ENCODE measurements around the gene CCNDBP1. TPM values are rescaled to one million over a fixed set of nuclear protein-coding genes. Genes with fewer than 3 reads are reported as not detected.

Gene CCNDBP1
- total and polyA plus RNA-seq, 2 of the 8 experiments (the other 6 are each of a cell fraction or from before 2014, with no cell fraction given): 23.4 to 29.0 TPM

DNA sequence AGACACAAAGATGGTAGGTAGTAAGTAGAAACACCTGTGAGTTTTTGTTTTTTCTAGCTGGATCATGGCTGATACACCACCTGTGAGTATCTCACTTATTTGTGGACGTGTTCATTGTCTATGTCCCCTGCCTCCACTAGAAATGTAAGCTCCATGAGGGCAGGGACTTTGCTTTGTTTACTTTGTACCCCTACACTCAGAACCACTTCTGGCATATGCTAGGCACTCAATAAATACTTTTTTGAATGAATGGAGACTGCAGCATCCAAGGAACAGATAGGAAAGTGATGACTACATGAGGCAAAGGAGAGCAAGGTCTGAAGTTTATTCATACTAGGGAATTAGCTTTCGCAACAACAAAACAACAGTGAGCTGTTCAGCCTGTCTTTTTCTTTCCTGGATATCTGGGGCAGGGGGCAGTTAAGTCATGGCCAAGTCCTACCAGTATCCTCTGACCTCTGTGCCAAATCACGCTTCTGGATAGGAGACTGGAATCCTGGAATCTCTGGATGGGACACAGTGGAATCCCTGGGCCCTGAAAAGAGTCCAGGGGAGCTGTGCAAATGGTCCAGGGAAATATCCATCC is 47.2 kb downstream of the CCNDBP1 start:
- H3K18ac ChIP-seq (ENCODE audit: extremely low read depth, low read length): no peak overlapping the region
- ChIA-PET CTCF (ENCODE audit: partially characterized antibody) (interaction anchor here (0.6 to 9.7 kb wide), 11 partner anchors 10 to 661 kb away, joined by 3 to 178 read pairs (median 5); partner anchors contain the start of gene EPB42), POLR2A (ENCODE audit: partially characterized antibody) (no interaction called here)
- no peak overlapping the region for H3K4me3 ChIP-seq (ENCODE audit: extremely low read depth in 1 of 4, insufficient read depth in 2 of 4, low read depth in 3 of 4, low read length in 4 of 4)
- no peak overlapping the region for H4K91ac ChIP-seq (replicated peaks; ENCODE audit: insufficient read length, low read length)
- H3K9me3 ChIP-seq (ENCODE audit: insufficient read depth in 2 of 2, low read depth in 1 of 2, low read length in 1 of 2): no peaks in the 10 kb centered on the region
- H2AK5ac ChIP-seq (ENCODE audit: low read depth, low read length): no peak overlapping the region
- no peak for FAIRE-seq
- no peaks in the 10 kb centered on the region for H3K79me1 ChIP-seq (ENCODE audit: low read depth, low read length)
- H2AFZ ChIP-seq (ENCODE audit: low read length): no peak overlapping the region
- no peaks in the 10 kb centered on the region for H3K23me2 ChIP-seq (ENCODE audit: low read depth, low read length)
- no peaks in the 10 kb centered on the region for H3K4me1 ChIP-seq (replicated peaks in 1 of 4; ENCODE audit: control insufficient read depth in 3 of 4, insufficient read depth in 4 of 4, low read length in 3 of 4)
- no peak overlapping the region for H2BK5ac ChIP-seq (ENCODE audit: low read depth, low read length)
- no peaks in the 10 kb centered on the region for H3K36me3 ChIP-seq (ENCODE audit: control insufficient read depth in 2 of 4, insufficient read depth in 4 of 4, low read length in 3 of 4)
- no peak overlapping the region for H3K56ac ChIP-seq (replicated peaks; ENCODE audit: insufficient read length, low read depth, low read length)
- H2BK12ac ChIP-seq (ENCODE audit: low read depth, low read length): no peak overlapping the region
- no peak overlapping the region for H4K8ac ChIP-seq (ENCODE audit: extremely low read depth, insufficient read depth, low read length)
- no peak overlapping the region for H3K9ac ChIP-seq (replicated peaks in 1 of 4; ENCODE audit: extremely low read depth in 1 of 4, low read depth in 3 of 4, low read length in 3 of 4)
- no peaks in the 10 kb centered on the region for H4K20me1 ChIP-seq (replicated peaks in 1 of 2; ENCODE audit: control insufficient read depth in 1 of 2, insufficient read depth in 2 of 2, low read length in 2 of 2)
- H3K4me2 ChIP-seq (ENCODE audit: insufficient read depth in 1 of 2, low read depth in 2 of 2, low read length in 2 of 2): no peak overlapping the region
- H3K27me3 ChIP-seq (replicated peaks in 1 of 4; ENCODE audit: control insufficient read depth in 3 of 4, extremely low read depth in 1 of 4, insufficient read depth in 3 of 4, low read length in 3 of 4): no peaks in the 10 kb centered on the region
- no peak overlapping the region for H3K23ac ChIP-seq (ENCODE audit: insufficient read length)
- H3K27ac ChIP-seq (ENCODE audit: low read depth, low read length): no peak overlapping the region
- WGBS, 2 experiments (ENCODE audit: extremely low coverage in 1 of 2, insufficient coverage in 1 of 2, insufficient read length in 1 of 2, insufficient replicate concordance in 2 of 2, low coverage in 1 of 2, low lambda C conversion rate in 2 of 2, missing lambda C conversion rate in 1 of 2): 78% methylated on average over 3 of the region's 3 CpGs; no CpG with 5 or more reads in 1 of the 2 experiments
- no peak overlapping the region for H3K14ac ChIP-seq (ENCODE audit: insufficient read length)
- no peak overlapping the region for H2BK20ac ChIP-seq (ENCODE audit: low read length)
- H2BK15ac ChIP-seq (ENCODE audit: low read length): no peak overlapping the region
- no peak overlapping the region for H4K5ac ChIP-seq (ENCODE audit: insufficient read length, low read depth, low read length)
- no peak overlapping the region for H3K4ac ChIP-seq (replicated peaks; ENCODE audit: insufficient read length, low read depth, low read length)
- no peaks in the 10 kb centered on the region for H3K79me2 ChIP-seq (ENCODE audit: control insufficient read depth in 1 of 2, insufficient read depth in 2 of 2, low read length in 2 of 2)
- no peak for DNase-seq (ENCODE audit: low read depth in 1 of 2, low spot score in 2 of 2)
- H2BK120ac ChIP-seq (replicated peaks; ENCODE audit: low read depth, low read length): no peak overlapping the region
- no peak for TF ChIP-seq SRF (IDR thresholded peaks at IDR 0.05; ENCODE audit: low read depth, low read length)
- TF ChIP-seq ZNF274 (IDR thresholded peaks at IDR 0.05; ENCODE audit: borderline replicate concordance, extremely low read depth, low read length): no peak
- no peak for TF ChIP-seq KDM4A (IDR thresholded peaks at IDR 0.05; ENCODE audit: low read depth, low read length, severe bottlenecking)
- no peak for TF ChIP-seq TBP (IDR thresholded peaks at IDR 0.05; ENCODE audit: low read depth, low read length)
- TF ChIP-seq CEBPB (IDR thresholded peaks at IDR 0.05; ENCODE audit: low read depth, low read length): no peak
- no peak for TF ChIP-seq BRCA1 (IDR thresholded peaks at IDR 0.05; ENCODE audit: low read depth, low read length)
- TF ChIP-seq JUN (IDR thresholded peaks at IDR 0.05; ENCODE audit: low read depth, low read length): no peak
- TF ChIP-seq, protein P1, sequence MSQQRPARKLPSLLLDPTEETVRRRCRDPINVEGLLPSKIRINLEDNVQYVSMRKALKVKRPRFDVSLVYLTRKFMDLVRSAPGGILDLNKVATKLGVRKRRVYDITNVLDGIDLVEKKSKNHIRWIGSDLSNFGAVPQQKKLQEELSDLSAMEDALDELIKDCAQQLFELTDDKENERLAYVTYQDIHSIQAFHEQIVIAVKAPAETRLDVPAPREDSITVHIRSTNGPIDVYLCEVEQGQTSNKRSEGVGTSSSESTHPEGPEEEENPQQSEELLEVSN (IDR thresholded peaks at IDR 0.05): no peak
- TF ChIP-seq EP300 (IDR thresholded peaks at IDR 0.05; ENCODE audit: borderline replicate concordance in 1 of 2, low read depth in 2 of 2, low read length in 2 of 2): no peak
- TF ChIP-seq, protein P2, sequence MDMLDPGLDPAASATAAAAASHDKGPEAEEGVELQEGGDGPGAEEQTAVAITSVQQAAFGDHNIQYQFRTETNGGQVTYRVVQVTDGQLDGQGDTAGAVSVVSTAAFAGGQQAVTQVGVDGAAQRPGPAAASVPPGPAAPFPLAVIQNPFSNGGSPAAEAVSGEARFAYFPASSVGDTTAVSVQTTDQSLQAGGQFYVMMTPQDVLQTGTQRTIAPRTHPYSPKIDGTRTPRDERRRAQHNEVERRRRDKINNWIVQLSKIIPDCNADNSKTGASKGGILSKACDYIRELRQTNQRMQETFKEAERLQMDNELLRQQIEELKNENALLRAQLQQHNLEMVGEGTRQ (IDR thresholded peaks at IDR 0.05; ENCODE audit: low read length): no peak
- no peak for TF ChIP-seq SIN3A (conservative IDR thresholded peaks at IDR 0.05 in 1 of 2, IDR thresholded peaks at IDR 0.05 in 1 of 2; ENCODE audit: low read depth in 1 of 2, low read length in 2 of 2)

All from H1 (cell line).